8988T (cell line): ENCODE results near the gene BAHD1.

Source experiments
- DNase-seq: peaks from one replicate; pipeline ENCODE4 v3.0.0; 2011

BAHD1 gene

GRCh38 chr15:40440743-40441564 is at the start of gene BAHD1:
TSS of gene BAHD1 (plus strand) at chr15:40440953. CDS start at chr15:40458465, 17,512 bp downstream.
- DNase-seq: peak; percentile 99

DNA sequence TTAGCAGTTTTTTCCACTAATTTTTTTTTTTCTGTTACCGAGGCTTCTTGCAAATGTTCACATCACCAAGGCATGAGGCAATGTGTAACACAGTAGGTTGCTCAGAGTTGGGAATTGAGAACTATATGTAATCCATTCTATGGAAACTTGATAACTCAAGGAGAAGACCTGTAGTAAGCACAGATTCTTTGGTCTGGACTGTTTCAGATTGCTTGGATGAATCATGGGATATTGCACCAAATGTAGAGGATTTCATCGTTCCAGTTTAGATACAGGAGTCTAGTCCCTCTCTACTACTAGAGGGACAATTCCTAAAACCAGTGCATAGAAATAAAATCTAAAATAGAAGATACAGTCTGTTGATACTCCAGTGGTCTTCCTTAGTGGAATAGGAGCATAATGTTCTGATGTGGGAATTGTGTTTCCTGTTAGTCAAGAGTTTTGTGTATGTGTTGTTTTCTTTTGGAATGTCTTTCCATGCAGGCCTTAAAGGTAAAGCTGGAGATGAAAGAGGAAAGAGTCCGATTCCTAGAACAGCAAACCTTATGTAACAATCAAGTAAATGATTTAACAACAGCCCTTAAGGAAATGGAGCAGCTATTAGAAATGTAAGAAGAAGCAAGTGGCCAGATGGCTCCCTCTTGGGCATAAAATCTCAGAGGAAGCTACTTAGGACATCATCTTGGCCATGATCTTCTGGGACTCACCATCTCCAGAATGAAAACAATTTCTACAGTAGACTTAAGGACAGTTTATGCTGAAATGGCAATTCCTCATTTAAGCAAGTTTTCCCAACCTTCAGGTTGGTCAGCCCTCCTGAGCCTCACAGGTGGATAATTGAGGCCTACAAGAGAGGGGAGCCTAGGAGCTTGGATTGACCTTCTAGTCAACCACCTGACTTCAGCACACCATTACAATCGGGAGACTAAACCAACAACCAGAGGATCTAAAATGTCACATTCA is 47.5 kb upstream of the BAHD1 start:
- no peak for DNase-seq

DNA sequence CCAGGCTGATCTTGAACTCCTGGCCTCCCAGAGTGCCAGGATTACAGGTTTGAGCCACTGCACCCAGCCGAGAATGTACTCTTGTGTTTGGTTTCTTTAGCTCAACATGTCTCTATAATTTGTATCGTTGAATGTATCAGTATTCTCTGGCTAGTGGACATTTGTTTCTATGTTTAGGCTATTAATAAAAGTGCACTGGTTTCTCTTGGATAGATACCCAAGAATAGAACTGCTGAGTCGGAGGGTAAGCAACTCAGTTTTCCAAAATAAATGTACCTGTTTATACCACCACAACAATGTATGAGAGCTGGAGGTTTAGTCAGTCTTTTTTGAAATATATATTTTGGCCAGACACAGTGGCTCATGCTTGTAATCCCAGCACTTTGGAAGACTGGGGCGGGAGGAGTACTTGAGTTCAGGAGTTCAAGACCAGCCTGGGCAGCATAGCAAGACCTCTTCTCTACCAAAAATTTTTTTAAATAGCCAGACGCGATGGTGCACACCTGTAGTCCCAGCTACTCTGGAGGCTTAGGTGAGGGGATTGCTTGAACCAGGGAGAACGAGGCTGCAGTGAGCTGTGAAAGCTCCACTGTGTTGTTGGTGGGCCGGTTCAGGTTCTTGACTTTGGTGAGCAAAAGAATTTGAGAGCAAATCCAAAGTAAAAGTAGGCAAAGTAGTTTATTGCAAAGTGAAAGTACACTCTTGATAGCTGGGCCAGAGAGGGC is 42.9 kb upstream of the BAHD1 start:
- DNase-seq: no peak

- DNase-seq: no peak
Measured at GRCh38 chr15:40398413-40398873, 42.3 kb upstream of the BAHD1 start.

DNA sequence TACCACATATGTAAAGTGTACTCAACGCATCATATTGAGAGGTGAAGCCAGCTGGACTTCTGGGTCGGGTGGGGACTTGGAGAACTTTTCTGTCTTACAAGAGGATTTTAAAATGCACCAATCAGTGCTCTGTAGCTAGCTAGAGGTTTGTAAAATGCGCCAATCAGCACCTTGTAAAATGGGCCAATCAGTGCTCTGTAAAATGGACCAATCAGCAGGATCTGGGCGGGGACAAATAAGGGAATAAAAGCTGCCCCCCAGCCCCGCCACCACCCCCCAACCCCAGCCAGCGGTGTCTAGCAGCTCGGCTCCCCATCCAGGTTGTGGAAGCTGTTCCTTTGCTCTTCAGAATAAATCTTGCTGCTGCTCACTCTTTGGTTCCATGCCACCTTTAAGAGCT is 41.4 kb upstream of the BAHD1 start:
- no peak for DNase-seq

- DNase-seq: peak; percentile 93
Measured at GRCh38 chr15:40405501-40406381, 35.0 kb upstream of the BAHD1 start, which contains the start of gene IVD. TSS of gene IVD (plus strand) at chr15:40405795. CDS start at chr15:40405828, 33 bp downstream.

DNA sequence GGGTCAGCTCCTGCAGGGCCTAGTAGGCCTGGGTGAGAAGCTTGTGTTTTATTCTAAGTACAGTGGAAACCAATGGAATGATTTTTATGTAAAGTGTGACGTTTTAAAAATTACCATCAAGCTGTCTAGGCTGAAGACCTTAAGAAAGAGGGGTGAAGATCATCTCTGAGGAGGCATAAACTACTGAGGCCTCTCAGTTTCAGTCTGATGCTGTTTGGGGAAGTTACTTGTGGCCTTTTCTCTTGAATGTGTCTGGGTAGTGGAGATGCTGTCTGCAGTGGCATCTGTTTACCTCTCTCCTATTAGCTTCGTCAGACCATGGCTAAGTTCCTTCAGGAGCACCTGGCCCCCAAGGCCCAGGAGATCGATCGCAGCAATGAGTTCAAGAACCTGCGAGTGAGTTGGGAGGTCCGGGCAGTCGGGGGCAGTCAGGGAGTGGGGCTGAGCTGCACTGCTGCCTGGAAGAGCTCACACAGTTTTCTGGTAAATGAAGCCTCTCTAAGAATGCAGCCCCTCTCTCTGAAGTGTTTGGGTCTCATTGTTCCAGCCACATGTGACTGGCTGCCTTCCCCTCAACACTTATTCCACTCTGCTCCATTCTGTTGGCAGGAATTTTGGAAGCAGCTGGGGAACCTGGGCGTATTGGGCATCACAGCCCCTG is 33.3 kb upstream of the BAHD1 start:
- DNase-seq: no peak

DNA sequence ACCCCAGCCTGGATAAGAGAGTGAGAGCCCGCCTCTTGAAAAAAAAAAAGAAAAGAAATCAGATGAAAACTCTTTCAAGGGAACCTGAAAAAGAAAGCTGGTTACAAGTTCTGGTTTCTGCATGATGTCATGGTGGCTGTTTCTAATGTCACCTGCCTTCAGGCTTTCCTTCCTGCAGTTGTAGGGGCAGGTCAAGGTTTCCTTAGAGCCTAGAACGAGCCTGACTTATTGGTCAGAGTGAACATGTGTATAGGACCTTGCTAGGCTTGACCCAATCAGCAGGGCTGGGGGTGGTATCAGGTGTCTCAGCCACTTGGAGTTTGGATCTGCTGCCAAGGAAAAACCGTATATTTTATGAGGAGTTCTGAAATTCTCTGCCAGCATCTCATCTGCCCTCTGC is 31.4 kb upstream of the BAHD1 start:
- no peak for DNase-seq

DNA sequence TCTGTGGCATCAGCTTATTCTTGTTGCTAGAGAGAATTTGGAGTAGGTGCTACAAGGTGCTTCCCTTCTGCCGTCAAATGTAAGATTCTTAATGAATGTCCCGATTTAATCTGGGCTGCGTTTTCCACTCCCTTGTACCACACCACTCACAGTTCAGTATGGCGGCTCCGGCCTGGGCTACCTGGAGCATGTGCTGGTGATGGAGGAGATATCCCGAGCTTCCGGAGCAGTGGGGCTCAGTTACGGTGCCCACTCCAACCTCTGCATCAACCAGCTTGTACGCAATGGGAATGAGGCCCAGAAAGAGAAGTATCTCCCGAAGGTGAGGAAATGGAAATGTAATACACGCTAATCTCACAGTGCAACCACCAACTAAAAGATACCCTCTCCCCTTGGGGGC is 30.3 kb upstream of the BAHD1 start:
- DNase-seq: no peak

DNA sequence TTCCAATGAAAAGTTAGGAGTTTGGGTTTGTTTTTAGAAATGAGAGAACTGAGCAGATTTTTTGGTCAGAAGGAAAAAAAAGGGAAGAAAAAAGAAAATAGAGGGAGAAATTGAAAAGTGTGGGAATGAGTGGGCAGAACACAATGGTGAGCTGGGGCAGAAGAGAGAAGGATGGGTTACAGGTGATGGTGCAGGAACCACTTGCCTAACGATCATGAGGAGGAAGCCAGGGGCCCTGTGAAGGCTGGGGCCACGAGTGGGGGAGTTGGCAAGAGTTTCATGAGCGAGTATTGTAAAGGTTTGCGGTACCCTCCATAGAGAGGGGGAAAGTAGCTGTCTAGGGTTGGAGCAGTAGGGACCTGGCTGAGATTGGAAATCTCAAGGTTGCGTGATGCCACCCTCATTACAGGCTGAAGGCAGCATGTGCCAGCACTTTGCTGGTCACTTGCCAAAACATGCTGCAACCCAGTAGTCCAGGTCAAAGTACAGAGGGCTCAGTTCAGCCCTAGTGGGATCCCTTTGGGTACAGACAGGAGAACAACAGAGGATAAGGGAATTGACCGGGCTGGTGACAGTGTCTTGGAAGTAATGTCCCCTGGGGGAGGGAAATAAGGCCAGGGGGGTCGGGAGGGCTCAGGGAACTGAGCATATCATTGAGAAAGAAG is 28.5 kb upstream of the BAHD1 start:
- no peak for DNase-seq

GRCh38 chr15:40413036-40413435 is 27.7 kb upstream of the BAHD1 start:
- DNase-seq: no peak

GRCh38 chr15:40414816-40415215 is 25.9 kb upstream of the BAHD1 start:
- DNase-seq: no peak

- DNase-seq: no peak
Measured at GRCh38 chr15:40415226-40415625, 25.5 kb upstream of the BAHD1 start.

DNA sequence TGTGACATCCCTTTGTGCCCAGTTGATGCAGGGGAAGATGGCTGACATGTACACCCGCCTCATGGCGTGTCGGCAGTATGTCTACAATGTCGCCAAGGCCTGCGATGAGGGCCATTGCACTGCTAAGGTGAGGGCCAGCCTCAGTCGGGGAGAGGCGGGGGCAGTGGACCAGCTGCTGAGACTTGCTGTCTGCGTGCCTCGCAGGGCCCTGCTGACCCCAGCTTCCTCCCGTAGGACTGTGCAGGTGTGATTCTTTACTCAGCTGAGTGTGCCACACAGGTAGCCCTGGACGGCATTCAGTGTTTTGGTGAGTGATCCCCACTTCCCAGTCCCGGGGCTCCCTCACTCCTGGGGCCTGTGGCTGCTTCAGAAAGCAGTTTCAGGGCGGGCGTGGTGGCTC is 24.7 kb upstream of the BAHD1 start:
- no peak for DNase-seq

DNA sequence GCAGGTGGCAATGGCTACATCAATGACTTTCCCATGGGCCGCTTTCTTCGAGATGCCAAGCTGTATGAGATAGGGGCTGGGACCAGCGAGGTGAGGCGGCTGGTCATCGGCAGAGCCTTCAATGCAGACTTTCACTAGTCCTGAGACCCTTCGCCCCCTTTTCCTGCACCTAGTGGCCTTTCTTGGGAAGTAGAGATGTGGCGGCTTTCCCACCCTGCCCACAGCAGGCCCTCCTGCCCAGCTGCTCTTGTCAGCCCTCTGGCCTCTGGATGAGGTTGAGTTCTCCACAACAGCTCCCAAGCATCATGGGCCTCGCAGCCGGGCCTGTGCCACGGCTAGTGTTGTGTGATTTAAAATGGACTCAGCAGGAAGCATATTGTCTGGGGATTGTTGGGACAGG is 22.6 kb upstream of the BAHD1 start:
- DNase-seq: no peak

DNA sequence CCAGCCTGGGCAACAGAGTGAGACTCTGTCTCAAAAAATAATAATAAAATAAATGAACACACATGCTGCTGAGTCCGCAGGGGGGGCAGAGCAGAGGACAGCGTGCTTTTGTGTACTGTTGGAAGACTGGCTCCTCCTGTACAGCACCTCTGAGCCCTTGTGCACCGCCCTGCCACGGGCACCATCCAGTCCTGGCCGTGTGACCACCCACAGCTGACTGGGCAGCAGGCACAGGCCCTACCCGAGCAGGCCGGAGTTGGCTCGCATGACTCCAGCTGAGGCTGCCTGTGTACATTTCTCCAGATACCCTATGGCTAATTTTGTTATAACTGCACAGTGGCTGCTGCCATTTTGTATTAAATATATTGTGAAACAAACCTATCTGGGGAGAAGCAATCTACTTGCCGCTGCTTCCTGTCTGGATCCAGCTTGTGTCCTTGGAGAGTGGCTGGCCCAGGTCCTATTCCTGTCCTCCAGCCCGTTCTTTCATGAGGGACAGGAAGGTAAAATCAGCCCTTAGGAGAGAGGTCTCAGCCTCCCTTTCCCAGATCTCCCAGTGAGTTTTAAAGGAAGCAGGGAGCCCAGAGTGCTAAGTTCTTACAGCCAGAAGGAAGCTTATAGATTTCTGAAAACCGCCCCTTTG is 20.6 kb upstream of the BAHD1 start:
- no peak for DNase-seq

DNA sequence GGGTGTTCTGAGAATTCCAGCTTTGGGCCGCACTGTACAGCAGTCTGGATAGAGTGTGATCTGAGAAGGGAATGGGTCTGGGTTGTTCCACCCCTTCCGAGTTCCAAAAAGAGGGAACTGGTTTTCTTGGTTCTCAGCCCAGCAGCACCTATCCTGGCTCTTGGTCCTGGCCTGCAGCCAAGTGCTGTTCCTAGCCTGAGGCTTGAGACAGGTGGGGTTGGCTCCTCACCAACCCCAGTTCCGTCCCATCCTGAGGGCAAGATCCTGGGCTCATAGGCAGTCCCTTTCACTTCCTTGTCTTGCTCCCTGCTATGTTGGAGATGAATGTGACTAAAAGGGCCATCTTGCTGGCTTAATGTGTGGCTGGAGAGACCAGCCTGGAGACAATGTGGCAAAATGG is 20.0 kb upstream of the BAHD1 start:
- no peak for DNase-seq

DNA sequence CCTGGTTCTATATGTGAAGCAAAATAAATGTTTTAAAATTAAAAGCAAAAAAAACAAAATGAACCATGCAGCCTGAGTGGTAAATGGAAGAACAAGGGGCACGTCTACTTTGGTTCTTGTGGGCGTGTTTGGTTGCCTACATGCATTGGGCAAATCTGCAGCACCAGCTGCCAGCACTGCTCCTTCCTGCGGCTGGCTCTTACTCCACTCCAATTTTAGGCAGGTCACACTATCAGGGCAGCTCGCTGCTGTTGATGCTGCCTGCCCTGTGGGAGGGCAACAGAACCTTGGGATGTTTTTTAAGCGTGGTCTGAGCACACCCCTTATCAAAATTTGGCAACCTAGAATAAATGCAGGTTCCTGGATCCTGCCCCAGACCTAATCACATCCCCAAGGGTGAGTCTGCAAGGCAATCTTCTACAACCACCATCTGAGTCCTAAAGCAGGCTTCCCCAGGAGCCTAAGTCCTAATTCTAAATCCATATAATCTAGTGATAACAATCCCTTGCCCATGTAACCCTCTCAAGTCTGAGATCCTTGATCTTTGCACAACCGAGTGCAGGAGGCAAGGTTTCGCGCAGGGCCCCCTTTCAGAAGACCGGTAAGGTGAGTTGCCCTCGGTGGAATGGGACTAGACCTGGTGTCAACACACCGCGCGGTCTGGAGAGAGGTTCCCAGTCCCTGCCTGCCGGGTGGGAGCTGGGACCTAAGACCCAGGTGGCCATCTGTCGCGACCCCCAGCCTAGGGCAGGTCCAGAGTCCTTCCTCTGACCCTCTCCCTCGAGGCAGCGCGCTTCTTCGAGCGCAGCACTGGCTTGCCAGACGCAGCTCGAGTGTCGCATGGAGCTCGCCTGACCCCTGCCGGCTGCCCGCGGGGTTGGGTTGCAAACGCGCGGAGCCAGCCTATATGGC is 19.3 kb upstream of the BAHD1 start:
- DNase-seq: peak; percentile 58

DNA sequence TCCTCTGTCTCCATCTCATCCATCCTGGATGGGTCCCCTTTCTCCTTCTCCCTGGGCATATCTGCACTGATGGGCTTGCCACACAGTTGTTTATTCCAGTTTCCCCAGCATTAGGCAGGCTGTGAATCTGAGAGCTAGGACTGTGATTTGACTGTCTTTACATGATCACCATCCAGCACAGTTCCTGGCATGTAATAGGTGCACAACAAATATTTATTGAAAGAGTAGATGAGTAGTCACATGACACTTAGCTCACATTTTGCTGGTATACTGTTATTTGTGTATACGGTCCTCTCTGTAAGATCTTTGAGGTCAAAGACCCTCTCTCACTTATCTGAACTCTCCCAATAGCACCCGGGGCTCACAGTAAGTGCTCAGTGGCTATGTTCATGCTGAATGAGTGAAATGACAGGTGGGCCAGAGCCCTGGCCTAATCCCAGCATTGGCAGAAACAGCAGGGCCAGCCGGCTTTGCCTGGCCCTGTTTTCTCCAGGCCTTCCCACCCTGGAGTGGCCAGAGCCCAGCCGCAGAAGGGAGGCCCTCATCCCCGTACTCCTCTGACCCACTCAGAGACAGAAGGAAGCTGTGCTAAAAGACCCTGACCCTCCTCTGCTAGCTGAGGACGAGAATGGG is 16.2 kb upstream of the BAHD1 start:
- DNase-seq: no peak
